Measurements from ENCODE around the gene FAM200B. TPM values are rescaled to one million over a fixed set of nuclear protein-coding genes. Genes with fewer than 3 reads are reported as not detected.

FAM200B gene
- total RNA-seq, 1 experiment from 2014 or later = 58.6 TPM

DNA sequence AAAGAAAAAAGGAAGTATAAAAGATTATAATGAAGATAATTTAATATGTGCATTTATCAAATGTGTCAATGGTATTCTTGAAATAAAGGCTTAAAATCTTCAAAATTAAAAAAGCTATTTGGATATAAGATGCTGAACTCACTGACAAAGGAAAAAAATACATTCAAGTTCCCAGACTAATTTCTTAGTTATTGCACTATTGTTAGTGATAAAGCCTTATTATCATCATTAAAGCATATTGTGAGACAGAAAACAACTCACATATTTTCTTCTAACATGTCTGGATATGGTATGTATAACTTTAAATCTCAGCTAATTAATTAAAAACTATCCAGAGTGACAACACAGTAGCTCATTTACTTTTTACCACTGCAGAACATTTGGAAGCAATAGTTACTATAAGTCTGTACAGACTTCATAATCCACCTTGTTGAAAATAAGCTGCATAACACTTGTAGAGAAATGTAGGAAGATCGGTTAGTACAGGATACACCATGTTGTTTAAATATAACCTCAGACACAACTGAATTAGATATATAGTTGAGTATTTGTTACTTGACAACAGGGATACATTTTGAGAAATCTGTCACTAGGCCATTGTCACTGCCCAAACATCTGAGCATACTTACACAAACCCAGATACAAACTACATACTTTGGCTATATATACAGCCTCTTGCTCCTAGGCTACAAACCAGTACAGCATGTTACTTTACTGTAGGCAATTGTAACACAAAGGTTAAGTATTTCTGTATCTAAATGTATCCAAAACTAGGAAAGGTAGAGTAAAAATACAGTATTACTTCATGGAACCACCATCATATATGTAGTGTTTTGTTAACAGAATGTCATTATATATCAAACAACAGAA lies 12.8 kb upstream of the FAM200B start:
- no peak for DNase-seq (ENCODE audit: low read depth)

DNA sequence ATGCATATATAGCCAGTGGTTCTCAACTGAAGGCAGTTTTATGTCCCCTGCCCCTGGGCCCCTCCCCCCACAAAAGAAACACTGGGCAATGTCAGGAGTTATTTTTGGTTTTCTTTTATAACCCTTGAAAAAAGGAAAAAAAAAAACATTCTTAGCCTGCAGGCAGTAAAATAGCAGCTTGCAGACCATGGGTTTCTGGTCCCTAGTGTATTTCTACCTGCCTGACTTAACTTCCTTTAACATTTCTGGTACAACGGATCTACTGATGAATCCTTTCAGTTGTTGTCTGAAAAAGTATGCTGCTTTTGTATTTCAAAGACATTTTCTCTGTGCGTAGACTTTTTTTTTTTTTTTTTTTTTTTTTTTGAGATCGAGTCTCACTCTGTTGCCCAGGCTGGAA lies 11.1 kb upstream of the FAM200B start:
- no peak for DNase-seq (ENCODE audit: low read depth)

- DNase-seq (ENCODE audit: low read depth) = no peak
Measured at GRCh38 chr4:15672101-15672500, 9.5 kb upstream of the FAM200B start.

- no peak for DNase-seq (ENCODE audit: low read depth)
Measured at GRCh38 chr4:15673337-15673736, 8.3 kb upstream of the FAM200B start.

- DNase-seq (ENCODE audit: low read depth) = no peak
Measured at GRCh38 chr4:15674046-15674445, 7.6 kb upstream of the FAM200B start.

DNA sequence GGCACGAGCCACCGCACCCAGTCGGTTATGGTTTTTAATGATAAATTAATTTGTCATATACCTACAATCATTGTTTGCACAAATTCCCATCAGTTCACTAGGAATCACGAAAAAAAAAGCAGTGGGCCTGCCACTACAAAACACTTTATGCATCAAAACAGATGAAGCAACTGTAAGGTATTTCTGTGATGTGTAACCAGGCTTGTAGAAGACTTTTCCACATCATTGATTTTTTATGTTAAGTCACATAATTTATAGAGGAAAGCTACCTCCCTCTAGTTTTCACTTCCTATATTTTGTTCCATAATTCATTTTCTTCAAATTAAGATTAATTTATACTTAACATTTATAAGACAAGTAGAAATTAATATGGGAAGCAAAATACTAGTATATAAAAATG lies 6.7 kb upstream of the FAM200B start:
- no peak for DNase-seq (ENCODE audit: low read depth)

GRCh38 chr4:15675356-15675755 lies 6.3 kb upstream of the FAM200B start:
- no peak for DNase-seq (ENCODE audit: low read depth)

DNA sequence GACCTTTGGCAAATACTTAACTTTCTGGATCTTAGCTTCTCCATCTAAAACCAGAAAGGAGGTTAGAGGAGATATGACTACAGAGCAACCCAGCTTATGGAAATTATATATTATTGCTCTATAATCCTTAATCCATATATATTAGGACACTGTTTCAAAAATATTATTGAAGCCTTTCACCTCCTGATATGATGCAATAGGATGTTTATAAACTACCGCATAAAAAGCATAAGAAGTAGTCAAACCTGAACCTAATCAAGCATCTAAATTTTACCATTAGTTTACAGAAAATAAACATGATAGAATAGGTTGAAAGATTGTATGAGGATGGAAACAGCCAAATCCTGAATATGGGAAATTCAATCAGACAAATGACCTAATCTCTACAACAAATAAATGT lies 5.6 kb upstream of the FAM200B start:
- DNase-seq (ENCODE audit: low read depth) = no peak

DNA sequence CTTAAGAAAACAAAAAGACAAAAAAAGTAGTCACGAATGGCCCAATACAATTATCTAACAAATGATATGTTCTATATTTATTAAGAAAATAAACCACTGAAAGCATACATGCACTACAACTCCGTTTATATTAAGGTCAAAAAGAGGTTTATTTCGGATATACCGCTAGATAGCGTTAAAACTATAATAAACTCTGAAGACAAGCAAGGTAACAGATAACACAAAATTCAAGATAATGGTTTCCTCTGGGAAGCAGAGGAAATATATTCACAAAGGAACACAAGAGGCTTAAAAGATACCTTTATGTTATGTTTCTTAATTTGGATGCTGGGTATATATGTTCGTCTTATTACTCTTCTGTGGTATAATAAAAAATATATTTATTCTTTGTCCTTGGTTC lies 4.7 kb upstream of the FAM200B start:
- no peak for DNase-seq (ENCODE audit: low read depth)

GRCh38 chr4:15677507-15677988 lies 4.1 kb upstream of the FAM200B start:
- peak; percentile 39 for DNase-seq (ENCODE audit: low read depth)

DNA sequence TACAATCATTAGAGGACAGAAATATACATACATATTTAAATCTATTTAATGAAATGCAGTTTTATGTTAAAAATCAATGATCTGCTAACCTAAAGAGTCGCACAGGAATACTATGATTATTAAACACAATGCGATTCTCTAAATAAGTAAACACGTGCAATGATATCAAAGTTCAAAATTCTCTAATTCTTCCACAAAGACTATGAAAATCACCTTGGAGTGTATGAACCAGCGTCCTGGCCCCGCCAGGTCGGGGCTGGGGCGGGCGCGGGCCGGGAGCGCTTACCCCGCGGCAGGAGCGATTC lies 608 bp upstream of the FAM200B start:
- DNase-seq (ENCODE audit: low read depth) = no peak

GRCh38 chr4:15682242-15683142 lies 865 bp downstream of the FAM200B start:
- DNase-seq (ENCODE audit: low read depth) = no peak

GRCh38 chr4:15683143-15683495 lies 1.5 kb downstream of the FAM200B start:
- DNase-seq (ENCODE audit: low read depth) = no peak

DNA sequence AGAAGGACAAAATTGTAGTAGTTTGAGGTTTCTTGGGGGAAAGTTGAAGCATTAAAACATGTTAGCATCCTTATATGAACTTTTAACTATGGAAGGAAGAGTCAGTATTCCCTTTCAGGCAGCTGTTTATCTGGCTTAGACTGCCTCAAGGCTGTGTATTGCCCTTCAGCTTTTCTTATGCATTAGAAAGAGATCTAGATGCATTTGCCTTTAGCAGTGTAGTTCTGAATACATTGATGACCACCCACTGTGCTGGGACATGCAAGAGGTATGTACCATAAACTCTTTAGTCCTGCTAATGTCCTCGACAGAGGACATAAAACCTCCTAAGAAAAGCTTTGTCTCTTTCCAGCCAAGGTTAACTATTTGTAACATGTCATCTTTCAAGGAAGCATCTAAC lies 2.9 kb downstream of the FAM200B start:
- no peak for DNase-seq (ENCODE audit: low read depth)

DNA sequence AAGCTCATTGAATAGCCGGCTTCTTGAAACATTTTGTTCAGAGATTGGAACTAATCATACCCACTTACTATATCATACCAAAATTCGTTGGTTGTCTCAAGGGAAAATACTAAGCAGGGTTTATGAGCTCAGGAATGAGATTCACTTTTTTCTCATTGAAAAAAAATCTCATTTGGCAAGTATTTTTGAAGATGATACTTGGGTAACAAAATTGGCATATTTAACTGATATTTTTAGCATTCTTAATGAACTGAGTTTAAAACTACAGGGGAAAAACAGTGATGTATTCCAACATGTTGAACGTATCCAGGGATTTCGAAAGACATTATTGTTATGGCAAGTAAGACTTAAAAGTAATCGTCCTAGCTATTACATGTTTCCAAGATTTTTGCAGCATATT lies 6.4 kb downstream of the FAM200B start:
- DNase-seq (ENCODE audit: low read depth) = no peak

DNA sequence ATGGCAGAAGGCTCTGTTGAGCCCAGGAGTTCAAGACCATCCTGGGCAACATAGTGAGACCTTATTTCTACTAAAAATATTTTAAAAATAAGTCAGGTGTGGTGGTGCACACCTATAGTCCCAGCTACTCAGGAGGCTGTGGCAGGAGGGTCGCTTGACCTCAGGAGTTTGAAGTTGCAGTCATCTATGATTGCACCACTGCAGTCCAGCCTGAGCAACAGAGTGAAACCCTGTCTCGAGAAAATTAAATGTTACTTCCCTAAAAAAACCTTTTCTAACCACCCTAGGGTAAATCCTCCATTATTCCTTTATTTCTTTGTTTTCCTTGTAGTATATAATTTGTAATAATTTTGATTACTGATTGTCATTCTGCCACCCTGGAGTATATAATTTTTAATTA lies 7.9 kb downstream of the FAM200B start:
- DNase-seq (ENCODE audit: low read depth) = no peak

DNA sequence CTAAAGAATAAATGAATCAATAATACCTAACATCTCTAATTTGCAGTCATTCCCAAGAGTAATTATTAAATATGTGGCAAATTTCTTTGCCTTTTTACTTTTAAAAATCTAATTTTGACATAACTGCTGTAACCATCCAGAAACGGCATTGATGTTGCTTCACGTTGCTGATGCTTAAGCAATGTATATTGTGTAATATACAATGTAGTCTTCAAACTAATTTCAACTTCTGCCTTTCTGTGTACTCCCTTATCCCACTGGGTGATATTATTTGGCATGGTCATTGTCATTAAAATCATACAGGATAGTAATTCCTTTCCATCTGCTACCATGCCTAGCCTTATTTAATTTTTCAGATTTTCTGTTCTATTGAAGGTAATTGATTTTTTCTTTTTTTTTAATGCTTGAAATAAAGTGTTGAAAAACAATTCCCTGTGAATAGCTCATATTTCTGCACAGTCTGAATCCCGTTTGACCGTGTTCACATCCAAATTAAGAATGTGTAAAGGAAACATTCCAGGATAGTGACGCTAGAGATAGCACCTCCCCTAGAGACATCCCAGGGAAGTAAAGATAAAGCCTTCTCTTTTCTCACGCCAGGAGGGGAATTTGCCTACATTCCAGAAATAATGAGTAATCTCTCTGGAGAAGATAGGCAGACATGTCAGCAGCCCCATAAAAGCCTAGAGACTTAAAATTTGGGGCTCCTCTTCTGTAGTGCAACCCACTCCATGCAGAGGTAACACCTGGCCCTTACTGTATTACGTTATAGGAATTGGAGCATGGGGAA lies 8.6 kb downstream of the FAM200B start:
- peak; percentile 93 for DNase-seq (ENCODE audit: low read depth)

- peak; percentile 88 for DNase-seq (ENCODE audit: low read depth)
Measured at GRCh38 chr4:15691346-15692135, 9.9 kb downstream of the FAM200B start.

DNA sequence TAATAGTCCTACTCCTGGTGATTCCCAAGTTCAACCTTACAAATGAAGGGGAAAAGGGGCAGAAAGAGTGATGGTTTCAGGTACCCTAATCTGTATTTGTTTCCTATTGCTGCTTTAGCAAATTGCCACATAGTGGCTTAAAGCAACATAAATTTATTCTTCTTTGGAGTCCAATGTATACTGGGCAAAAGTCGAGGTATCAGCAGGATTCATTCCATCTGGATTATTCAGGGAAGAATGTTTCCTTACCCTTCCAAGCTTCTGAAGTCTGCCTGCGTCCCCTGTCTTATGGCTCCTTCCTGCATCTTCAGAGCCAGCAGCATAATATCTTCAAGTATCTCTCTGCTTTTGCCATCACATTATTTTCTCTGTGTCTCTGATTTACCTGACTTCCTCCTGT lies 11.0 kb downstream of the FAM200B start:
- DNase-seq (ENCODE audit: low read depth) = no peak

DNA sequence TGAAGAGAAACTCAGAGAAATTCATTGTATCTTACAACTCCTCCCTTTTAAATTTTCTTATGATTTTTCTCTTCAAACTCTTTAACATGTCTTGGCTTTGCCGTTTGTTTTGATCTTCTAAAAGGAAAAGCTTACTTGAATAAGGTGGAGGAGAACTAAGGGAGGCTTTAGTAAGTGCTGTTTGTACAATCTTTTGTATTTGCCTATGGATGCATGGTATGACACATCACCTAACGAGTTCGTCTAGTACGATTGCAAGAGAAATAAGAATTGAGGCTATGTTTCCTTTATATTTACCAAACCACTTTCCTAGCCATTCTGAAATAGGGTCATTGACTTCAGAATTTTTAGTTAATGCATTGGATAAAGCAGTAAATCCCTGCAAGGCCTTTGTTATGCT lies 12.8 kb downstream of the FAM200B start:
- no peak for DNase-seq (ENCODE audit: low read depth)

GRCh38 chr4:15695240-15695699 lies 13.6 kb downstream of the FAM200B start:
- DNase-seq (ENCODE audit: low read depth) = peak; percentile 99

Data from RPMI7951 (cell line).